GM23338 (cell line): ENCODE measurements around the gene KRTAP3-2. TPM values are rescaled to one million over a fixed set of nuclear protein-coding genes. Genes with fewer than 3 reads are reported as not detected.

Source experiments
- ATAC-seq: fragments of 200-7000 bp; cut with Tn5 transposase; 3 replicates; pipeline ENCODE4 v1.9.1; 2020
- DNase-seq: peaks from one replicate; pipeline ENCODE4 v3.0.0-alpha.2; 2015; ENCODE audit warnings: low spot score
- H2AFZ ChIP-seq: fragments of 200-600 bp; sonication (generic); 2 replicates; pipeline ENCODE4 v1.8.0; 2016; ENCODE audit warnings: antibody characterized with exemption, mild to moderate bottlenecking, moderate library complexity
- H3F3A ChIP-seq: fragments of 200-600 bp; sonication (generic); replicated peaks from 2 replicates; pipeline ENCODE4 v1.8.0; 2017; ENCODE audit warnings: antibody characterized with exemption, mixed run types, low read depth
- H3K27ac ChIP-seq: fragments of 200-600 bp; sonication (generic); 2 replicates; pipeline ENCODE4 v1.6.1; 2016; ENCODE audit warnings: low read depth
- H3K27me3 ChIP-seq: fragments of 200-600 bp; sonication (generic); 2 replicates; pipeline ENCODE4 v1.8.0; 2016; ENCODE audit warnings: mild to moderate bottlenecking, mixed run types, moderate library complexity; ENCODE audit not compliant: insufficient read depth
- H3K36me3 ChIP-seq: fragments of 200-600 bp; sonication (generic); 2 replicates; pipeline ENCODE4 v1.8.0; 2016; ENCODE audit warnings: mild to moderate bottlenecking; ENCODE audit not compliant: insufficient read depth
- H3K4me1 ChIP-seq: fragments of 200-600 bp; sonication (generic); 2 replicates; pipeline ENCODE4 v1.8.0; 2016; ENCODE audit warnings: mild to moderate bottlenecking, moderate library complexity; ENCODE audit not compliant: insufficient read depth
- H3K4me2 ChIP-seq: fragments of 200-600 bp; sonication (generic); 2 replicates; pipeline ENCODE4 v1.7.1; 2017; ENCODE audit warnings: mixed run types
- H3K4me3 ChIP-seq: fragments of 200-600 bp; sonication (generic); 2 replicates; pipeline ENCODE4 v1.6.1; 2016; ENCODE audit warnings: mixed run types
- H3K79me2 ChIP-seq: fragments of 200-600 bp; sonication (generic); replicated peaks from 2 replicates; pipeline ENCODE4 v1.8.0; 2017; ENCODE audit warnings: mild to moderate bottlenecking; ENCODE audit not compliant: insufficient read depth
- H3K9me2 ChIP-seq: fragments of 200-600 bp; sonication (generic); 2 replicates; pipeline ENCODE4 v1.8.0; 2017; ENCODE audit not compliant: insufficient read depth
- H4K20me1 ChIP-seq: fragments of 200-600 bp; sonication (generic); replicated peaks from 2 replicates; pipeline ENCODE4 v1.8.0; 2017; ENCODE audit warnings: mild to moderate bottlenecking; ENCODE audit not compliant: insufficient read depth
- H3K27ac Mint-ChIP-seq: 2 replicates; pipeline ENCODE4 v1.8.0; 2020; ENCODE audit warnings: inconsistent platforms, mild to moderate bottlenecking, moderate library complexity, mixed read lengths
- H3K27me3 Mint-ChIP-seq: 3 replicates; pipeline ENCODE4 v1.8.0; 2022; ENCODE audit warnings: low read depth, mild to moderate bottlenecking, moderate library complexity, mixed read lengths, inconsistent platforms; ENCODE audit not compliant: insufficient read depth, poor library complexity
- H3K36me3 Mint-ChIP-seq: 3 replicates; pipeline ENCODE4 v1.8.0; 2021; ENCODE audit warnings: low read depth, mild to moderate bottlenecking, inconsistent platforms, moderate library complexity, mixed read lengths
- H3K4me1 Mint-ChIP-seq: 3 replicates; pipeline ENCODE4 v1.8.0; 2020; ENCODE audit warnings: mild to moderate bottlenecking, inconsistent platforms, mixed read lengths
- H3K4me3 Mint-ChIP-seq: 3 replicates; pipeline ENCODE4 v1.8.0; 2021; ENCODE audit warnings: moderate library complexity, mild to moderate bottlenecking, inconsistent platforms, mixed read lengths
- H3K9me3 Mint-ChIP-seq: 3 replicates; pipeline ENCODE4 v1.8.0; 2020; ENCODE audit warnings: moderate library complexity, mild to moderate bottlenecking, inconsistent platforms, mixed read lengths
- EZH2phosphoT487 ChIP-seq: fragments of 200-600 bp; sonication (generic); IDR thresholded peaks from one replicate; pipeline ENCODE4 v1.8.1; 2018; ENCODE audit warnings: antibody characterized with exemption; ENCODE audit not compliant: unreplicated experiment
- POLR2AphosphoS5 ChIP-seq: IDR thresholded peaks from 2 replicates; pipeline ENCODE4 v1.6.1; 2016; ENCODE audit warnings: antibody characterized with exemption, low read depth
- ZNF331 ChIP-seq: fragments of 250-450 bp; sonication (Bioruptor Pico); IDR thresholded peaks from 2 replicates; pipeline ENCODE4 v1.5.0; 2020; ENCODE audit warnings: low read depth, mild to moderate bottlenecking, moderate library complexity
- polyA plus RNA-seq: library from polyadenylated mRNA; unstranded; fragments of >200 nt; fragmentation: Nextera tagmentation; extraction: Ambion mirVana; gene quantifications from 2 replicates; pipeline ENCODE4 v1.2.1, GENCODE V29; 2016
- total RNA-seq: library from RNA; depleted of rRNA; stranded (reverse); fragments of >200 nt; shearing (Covaris generic); gene quantifications from 2 replicates; pipeline ENCODE4 v1.2.3, GENCODE V29; 2014
- TF ChIP-seq, protein P1 (sequence below): fragments of 250-450 bp; sonication (Bioruptor Pico); IDR thresholded peaks from 2 replicates; pipeline ENCODE4 v1.5.0; 2020; ENCODE audit warnings: mild to moderate bottlenecking, moderate library complexity
- TF ChIP-seq, protein P2 (sequence below), 2 experiments: fragments of 200-600 bp in 1 of 2; sonication (generic) in 1 of 2; conservative IDR thresholded peaks; 2 replicates each; pipeline versions ENCODE4 v1.5.1 to v1.6.1; 2016 to 2017; ENCODE audit warnings: antibody characterized with exemption in 2 of 2, low read depth in 2 of 2, mild to moderate bottlenecking in 2 of 2, moderate library complexity in 1 of 2

KRTAP3-2 gene
- total and polyA plus RNA-seq, 2 experiments from 2014 or later: not detected

DNA sequence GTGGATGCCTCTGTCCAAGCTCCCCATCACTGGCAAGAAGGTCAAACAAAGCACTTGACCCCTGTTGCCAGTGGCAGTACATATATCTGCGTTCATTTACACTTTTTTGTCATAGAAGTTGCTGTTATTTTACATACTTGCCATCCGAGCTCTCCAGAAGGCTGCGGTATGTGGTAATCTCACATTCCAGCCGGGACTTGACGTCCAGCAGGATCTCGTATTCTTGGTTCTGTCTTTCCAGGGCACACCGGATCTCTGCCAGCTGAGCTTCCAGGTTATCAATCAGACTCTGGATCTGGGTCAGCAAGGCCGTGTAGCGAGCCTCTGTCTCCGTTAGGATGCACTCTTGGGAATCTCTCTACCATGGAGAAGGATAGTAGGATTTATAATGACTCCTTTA lies 39.6 kb downstream of the KRTAP3-2 start:
- no peak for ATAC-seq
- H3F3A ChIP-seq: no peaks in the 10 kb centered on the region
- H3K27ac Mint-ChIP-seq: no peak overlapping the region

More for the DNA sequence above, 39.6 kb downstream of the KRTAP3-2 start:
- Histone ChIP-seq H3K9me2 (0 out of 2 replicates have a peak, but pooled peaks cover 3% of the 10 kb centered on the region), H3K79me2 (no peaks in the 10 kb centered on the region), H2AFZ (peak overlapping the region; percentile 78; the same call in 1 of the 2 replicates), H3K36me3 (no peaks in the 10 kb centered on the region), H3K27ac (no peak overlapping the region), H3K4me2 (0 out of 2 replicates have a peak overlapping the region, but pooled peaks have one; percentile 35), H3K4me3 (no peak overlapping the region), H4K20me1 (no peaks in the 10 kb centered on the region), H3K27me3 (no peaks in the 10 kb centered on the region), H3K4me1 (peaks cover 23% of the 10 kb centered on the region)
- peak; percentile 17 for DNase-seq
- Mint-ChIP-seq H3K36me3 (no peaks in the 10 kb centered on the region), H3K4me1 (peaks cover 31% of the 10 kb centered on the region), H3K9me3 (no peaks in the 10 kb centered on the region; the same call in 2 of the 3 replicates), H3K27me3 (no peaks in the 10 kb centered on the region), H3K4me3 (no peak overlapping the region)
- TF ChIP-seq ZNF331 (CRISPR knock-in tag): no peak
- TF ChIP-seq, protein P1, sequence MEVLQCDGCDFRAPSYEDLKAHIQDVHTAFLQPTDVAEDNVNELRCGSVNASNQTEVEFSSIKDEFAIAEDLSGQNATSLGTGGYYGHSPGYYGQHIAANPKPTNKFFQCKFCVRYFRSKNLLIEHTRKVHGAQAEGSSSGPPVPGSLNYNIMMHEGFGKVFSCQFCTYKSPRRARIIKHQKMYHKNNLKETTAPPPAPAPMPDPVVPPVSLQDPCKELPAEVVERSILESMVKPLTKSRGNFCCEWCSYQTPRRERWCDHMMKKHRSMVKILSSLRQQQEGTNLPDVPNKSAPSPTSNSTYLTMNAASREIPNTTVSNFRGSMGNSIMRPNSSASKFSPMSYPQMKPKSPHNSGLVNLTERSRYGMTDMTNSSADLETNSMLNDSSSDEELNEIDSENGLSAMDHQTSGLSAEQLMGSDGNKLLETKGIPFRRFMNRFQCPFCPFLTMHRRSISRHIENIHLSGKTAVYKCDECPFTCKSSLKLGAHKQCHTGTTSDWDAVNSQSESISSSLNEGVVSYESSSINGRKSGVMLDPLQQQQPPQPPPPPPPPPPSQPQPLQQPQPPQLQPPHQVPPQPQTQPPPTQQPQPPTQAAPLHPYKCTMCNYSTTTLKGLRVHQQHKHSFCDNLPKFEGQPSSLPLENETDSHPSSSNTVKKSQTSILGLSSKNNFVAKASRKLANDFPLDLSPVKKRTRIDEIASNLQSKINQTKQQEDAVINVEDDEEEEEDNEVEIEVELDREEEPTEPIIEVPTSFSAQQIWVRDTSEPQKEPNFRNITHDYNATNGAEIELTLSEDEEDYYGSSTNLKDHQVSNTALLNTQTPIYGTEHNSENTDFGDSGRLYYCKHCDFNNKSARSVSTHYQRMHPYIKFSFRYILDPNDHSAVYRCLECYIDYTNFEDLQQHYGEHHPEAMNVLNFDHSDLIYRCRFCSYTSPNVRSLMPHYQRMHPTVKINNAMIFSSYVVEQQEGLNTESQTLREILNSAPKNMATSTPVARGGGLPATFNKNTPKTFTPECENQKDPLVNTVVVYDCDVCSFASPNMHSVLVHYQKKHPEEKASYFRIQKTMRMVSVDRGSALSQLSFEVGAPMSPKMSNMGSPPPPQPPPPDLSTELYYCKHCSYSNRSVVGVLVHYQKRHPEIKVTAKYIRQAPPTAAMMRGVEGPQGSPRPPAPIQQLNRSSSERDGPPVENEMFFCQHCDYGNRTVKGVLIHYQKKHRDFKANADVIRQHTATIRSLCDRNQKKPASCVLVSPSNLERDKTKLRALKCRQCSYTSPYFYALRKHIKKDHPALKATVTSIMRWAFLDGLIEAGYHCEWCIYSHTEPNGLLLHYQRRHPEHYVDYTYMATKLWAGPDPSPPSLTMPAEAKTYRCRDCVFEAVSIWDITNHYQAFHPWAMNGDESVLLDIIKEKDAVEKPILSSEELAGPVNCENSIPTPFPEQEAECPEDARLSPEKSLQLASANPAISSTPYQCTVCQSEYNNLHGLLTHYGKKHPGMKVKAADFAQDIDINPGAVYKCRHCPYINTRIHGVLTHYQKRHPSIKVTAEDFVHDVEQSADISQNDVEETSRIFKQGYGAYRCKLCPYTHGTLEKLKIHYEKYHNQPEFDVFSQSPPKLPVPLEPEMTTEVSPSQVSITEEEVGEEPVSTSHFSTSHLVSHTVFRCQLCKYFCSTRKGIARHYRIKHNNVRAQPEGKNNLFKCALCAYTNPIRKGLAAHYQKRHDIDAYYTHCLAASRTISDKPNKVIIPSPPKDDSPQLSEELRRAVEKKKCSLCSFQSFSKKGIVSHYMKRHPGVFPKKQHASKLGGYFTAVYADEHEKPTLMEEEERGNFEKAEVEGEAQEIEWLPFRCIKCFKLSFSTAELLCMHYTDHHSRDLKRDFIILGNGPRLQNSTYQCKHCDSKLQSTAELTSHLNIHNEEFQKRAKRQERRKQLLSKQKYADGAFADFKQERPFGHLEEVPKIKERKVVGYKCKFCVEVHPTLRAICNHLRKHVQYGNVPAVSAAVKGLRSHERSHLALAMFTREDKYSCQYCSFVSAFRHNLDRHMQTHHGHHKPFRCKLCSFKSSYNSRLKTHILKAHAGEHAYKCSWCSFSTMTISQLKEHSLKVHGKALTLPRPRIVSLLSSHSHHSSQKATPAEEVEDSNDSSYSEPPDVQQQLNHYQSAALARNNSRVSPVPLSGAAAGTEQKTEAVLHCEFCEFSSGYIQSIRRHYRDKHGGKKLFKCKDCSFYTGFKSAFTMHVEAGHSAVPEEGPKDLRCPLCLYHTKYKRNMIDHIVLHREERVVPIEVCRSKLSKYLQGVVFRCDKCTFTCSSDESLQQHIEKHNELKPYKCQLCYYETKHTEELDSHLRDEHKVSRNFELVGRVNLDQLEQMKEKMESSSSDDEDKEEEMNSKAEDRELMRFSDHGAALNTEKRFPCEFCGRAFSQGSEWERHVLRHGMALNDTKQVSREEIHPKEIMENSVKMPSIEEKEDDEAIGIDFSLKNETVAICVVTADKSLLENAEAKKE (CRISPR knock-in tag): no peak
- TF ChIP-seq EZH2phosphoT487: no peak
- TF ChIP-seq, protein P2, sequence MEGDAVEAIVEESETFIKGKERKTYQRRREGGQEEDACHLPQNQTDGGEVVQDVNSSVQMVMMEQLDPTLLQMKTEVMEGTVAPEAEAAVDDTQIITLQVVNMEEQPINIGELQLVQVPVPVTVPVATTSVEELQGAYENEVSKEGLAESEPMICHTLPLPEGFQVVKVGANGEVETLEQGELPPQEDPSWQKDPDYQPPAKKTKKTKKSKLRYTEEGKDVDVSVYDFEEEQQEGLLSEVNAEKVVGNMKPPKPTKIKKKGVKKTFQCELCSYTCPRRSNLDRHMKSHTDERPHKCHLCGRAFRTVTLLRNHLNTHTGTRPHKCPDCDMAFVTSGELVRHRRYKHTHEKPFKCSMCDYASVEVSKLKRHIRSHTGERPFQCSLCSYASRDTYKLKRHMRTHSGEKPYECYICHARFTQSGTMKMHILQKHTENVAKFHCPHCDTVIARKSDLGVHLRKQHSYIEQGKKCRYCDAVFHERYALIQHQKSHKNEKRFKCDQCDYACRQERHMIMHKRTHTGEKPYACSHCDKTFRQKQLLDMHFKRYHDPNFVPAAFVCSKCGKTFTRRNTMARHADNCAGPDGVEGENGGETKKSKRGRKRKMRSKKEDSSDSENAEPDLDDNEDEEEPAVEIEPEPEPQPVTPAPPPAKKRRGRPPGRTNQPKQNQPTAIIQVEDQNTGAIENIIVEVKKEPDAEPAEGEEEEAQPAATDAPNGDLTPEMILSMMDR (conservative IDR thresholded peaks at IDR 0.05; ENCODE audit: low read depth in 2 of 2): no peak
- TF ChIP-seq POLR2AphosphoS5: no peak
